22Rv1 (cell line): ENCODE data around the gene LENEP.

Experiments
- H3K27ac ChIP-seq: fragments of 450-650 bp; 2 replicates; pipeline ENCODE4 v1.5.1; 2017
- ZFX ChIP-seq: fragments of 450-650 bp; IDR thresholded peaks from 2 replicates; pipeline ENCODE4 v1.6.1; 2017; ENCODE audit warnings: antibody characterized with exemption, borderline replicate concordance
- TF ChIP-seq, protein P1 (sequence below): fragments of 450-650 bp; IDR thresholded peaks from 2 replicates; pipeline ENCODE4 v1.5.1; 2017; ENCODE audit warnings: mild to moderate bottlenecking

Gene LENEP, protein sequence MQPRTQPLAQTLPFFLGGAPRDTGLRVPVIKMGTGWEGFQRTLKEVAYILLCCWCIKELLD

DNA sequence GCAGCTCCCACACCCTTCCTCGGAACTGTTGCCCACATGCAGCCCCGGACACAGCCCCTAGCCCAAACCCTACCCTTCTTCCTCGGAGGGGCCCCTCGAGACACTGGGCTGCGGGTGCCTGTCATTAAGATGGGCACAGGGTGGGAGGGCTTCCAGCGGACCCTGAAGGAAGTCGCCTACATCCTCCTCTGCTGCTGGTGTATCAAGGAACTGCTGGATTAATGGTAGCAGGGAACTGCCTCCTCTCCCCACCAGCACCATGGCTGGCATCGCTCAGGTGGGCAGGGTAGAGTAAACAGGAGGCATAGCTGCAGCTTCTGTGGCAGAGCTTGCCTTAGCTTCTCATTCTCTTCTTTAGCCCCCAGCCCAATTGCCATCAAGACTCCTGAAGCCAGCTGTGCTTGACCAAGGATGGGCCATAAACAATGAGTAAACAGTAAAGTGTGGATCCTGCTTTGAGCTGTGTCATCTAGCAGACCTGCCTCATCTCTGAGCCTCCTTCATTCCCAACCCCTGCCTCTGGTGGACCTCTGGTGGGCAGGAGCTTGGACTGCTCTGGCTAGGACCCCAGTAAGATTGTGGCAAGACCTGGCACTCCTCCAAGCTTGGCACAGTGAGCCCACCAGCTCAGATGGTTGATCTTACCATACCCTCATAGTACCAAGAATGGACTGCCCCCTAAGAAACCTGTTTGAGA, at the start of gene LENEP:
TSS of gene LENEP (plus strand) at position 15 of the 697 bp plus-strand sequence. CDS start at position 37, 22 bp downstream.
- peak within 1 kb of the TSS; percentile 57 for H3K27ac ChIP-seq
- TF ChIP-seq ZFX = no peak

DNA sequence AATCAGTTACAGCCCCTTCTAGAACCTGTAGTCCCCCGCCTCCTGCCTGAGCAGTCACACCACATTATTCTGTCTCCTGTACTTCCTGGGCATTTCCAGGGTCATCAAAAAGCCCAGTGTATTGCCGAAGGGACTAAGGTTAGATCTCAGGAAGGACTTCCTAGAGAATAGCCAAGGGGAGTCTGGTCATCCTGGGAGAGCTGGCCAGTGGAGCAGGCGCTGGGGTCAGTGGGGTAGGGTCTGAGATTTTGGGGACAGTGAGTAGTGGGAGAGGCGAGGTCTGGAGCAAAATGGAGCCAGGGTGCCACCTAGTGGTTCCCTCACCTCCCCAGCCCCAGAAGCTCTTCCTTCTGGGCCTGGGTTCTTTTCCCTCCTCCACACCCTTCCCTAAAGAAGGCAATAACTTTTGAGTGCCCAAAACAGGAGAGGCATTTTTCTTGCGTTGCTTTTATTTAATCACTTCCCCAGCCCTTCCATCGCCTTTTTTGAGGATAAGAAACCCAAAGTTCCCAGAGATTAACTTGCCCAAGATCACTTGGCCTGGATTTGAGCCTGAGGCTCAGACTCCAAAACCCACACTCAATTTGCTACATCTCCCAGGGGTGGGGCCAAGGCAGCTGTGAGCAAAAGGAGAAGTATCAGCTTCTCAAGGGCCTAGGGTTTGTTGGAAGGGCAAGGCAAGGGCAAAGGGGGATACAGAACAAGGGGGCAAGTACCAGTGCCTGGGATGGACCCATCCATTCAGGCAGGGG, 49.6 kb upstream of the LENEP start:
- TF ChIP-seq, protein P1, sequence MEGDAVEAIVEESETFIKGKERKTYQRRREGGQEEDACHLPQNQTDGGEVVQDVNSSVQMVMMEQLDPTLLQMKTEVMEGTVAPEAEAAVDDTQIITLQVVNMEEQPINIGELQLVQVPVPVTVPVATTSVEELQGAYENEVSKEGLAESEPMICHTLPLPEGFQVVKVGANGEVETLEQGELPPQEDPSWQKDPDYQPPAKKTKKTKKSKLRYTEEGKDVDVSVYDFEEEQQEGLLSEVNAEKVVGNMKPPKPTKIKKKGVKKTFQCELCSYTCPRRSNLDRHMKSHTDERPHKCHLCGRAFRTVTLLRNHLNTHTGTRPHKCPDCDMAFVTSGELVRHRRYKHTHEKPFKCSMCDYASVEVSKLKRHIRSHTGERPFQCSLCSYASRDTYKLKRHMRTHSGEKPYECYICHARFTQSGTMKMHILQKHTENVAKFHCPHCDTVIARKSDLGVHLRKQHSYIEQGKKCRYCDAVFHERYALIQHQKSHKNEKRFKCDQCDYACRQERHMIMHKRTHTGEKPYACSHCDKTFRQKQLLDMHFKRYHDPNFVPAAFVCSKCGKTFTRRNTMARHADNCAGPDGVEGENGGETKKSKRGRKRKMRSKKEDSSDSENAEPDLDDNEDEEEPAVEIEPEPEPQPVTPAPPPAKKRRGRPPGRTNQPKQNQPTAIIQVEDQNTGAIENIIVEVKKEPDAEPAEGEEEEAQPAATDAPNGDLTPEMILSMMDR = peak; percentile 97
- no peak for TF ChIP-seq ZFX
- no peak overlapping the region for H3K27ac ChIP-seq

DNA sequence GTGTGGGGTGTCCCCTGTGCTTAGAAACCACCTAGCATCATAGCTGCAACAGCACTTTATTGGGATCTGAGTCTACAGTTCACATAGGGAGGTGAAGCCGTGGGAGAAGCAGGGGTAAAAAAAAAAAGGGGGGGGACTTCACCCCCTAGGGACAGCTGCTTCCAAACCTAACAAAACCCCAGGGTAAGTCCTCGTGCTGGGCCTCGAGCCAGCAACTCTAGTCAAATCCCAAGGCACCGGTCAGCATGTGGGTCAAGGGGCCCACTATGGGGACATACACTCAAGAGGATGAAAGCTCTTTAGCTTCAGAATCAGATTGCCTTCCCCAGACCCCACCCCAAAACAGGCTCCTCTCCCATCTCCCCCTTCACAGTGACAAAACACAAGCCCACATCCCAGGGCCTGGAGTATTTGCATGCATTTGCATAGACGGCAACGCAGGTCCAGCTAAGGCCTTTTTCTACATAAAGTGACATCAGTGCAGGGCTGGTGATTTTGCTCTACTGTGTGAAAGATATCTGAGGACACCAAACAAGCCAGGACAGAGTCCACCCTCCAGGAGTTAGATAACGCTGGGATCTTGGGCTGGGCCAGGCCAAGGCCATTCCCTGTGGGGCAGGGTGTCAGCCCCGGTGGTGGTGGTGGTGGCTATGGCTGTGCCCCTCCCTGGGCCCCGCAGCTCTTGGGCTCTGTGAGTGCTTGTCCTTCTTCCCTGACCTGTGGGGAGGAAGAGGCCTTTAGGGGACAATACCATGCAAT, 48.8 kb upstream of the LENEP start:
- TF ChIP-seq, protein P1 = no peak
- no peak for TF ChIP-seq ZFX

DNA sequence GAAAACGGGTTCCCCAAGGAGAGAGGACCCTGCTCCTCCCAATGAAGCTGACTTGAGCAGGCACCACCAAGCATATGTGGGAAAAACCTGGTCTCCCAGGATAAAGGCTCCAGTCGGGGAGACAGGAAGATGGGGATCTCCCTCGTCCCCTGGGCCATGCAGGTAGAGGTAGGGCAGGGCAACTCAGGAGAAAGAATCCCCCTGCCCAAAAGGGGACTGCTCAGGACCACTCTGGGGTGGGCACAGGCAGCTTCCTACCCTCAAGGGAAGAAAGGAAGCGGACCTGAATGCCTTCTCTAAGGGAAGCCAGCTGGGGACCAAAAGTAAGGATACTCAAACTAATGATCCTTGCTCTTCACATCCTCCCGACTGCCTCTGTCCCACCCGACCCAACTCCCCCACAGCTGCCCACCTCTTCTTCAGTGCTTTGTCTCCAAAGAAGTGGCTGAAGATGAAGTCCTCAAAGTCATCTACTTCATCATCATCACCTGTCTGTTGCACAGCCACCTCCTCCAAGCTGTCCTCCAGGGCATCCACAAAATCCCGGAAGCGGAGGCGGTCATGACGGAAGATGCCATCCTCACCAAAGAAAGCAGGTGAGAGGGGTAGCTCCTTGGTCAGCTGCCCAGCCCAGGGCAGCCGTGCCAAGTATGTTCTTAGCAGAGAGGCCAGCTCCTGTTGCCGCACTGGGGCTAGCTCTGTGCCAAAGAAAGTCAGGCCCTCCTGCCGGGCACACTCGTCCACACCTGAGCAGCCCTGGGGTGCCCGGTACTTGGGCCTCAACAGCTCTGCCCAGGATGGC, 48.0 kb upstream of the LENEP start:
- no peak overlapping the region for H3K27ac ChIP-seq

More for the DNA sequence above, 48.8 kb upstream of the LENEP start:
- no peak overlapping the region for H3K27ac ChIP-seq

DNA sequence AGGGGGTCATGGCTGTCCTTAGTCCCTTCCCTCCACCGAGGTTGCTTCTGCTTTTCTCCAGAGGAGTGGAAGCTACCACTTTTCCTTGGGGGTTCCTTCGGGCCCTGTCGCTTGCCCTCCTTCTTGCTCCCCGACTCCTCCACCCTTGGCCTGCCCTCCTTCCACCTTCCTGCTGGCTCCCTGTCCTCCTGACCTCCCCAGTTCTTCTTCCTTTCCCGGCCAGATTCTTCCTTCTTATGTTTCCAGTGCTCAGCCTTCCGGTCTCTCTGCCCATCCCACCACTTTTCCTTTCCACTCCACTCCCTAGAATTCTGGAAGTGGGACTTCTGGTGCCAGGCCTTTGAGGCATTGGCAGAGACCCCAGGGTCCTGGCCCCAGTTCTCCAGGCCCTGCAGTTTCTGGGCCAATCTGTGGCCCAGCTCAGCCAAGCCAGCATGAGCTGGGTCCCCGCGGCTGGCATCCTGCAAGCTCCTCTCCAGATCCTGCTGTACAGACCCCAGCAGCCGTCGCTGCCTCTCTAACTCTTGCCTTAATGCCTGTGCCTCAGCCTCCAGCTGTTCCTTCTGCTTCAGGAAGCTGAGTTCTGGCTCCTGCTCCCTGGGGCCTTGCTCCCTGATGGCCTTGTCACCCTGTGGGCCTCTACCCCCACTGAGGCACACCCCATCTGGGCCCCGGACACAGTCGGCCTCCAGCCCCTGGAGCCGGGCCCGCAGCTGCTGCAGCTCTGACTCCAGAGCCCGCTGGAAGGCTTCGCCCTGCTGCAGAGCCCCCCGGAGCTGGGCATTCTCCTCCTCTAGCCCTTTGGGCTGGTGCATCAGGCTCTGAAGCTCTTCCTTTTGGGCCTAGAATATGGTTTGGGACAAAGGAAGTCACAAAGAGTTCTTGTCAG, 47.2 kb upstream of the LENEP start:
- no peak for TF ChIP-seq ZFX
- TF ChIP-seq, protein P1 = no peak
- no peak overlapping the region for H3K27ac ChIP-seq

More for the DNA sequence above, 48.0 kb upstream of the LENEP start:
- TF ChIP-seq, protein P1 = no peak
- TF ChIP-seq ZFX = no peak

DNA sequence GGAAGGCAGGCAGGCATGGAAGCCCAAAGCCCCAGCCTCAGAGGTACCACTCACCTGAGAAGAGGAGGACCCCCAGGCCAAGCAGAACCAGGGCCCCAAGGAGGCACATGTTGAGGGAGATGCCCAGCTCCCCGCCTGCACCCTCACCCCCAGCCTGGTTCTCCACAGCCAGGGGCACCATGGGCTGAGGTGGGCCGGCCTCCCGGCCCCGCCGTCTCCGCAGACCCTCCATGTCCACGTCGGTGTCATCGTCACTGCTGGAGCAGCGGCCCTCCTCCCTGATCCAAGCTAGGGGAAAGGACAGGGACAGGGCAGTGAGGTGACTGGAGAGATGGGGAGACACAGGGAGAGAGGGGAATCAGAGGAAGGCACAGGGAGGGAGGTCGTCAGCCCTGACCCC, 45.3 kb upstream of the LENEP start:
- no peak overlapping the region for H3K27ac ChIP-seq
- TF ChIP-seq ZFX = no peak
- TF ChIP-seq, protein P1 = no peak
